NCI-H1930 (cell line): ENCODE results near the gene CNOT9.
"Not testable (repeated sequence)": the region's sequence is repeated elsewhere in the genome, so short reads cannot be mapped to it uniquely, and the experiment has no call there.

Source experiments
- DNase-seq, 2 experiments: peaks; one replicate each; lab custom pipeline; 2025; lab: John Stamatoyannopoulos, UW

The CNOT9 gene, protein sequence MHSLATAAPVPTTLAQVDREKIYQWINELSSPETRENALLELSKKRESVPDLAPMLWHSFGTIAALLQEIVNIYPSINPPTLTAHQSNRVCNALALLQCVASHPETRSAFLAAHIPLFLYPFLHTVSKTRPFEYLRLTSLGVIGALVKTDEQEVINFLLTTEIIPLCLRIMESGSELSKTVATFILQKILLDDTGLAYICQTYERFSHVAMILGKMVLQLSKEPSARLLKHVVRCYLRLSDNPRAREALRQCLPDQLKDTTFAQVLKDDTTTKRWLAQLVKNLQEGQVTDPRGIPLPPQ

DNA sequence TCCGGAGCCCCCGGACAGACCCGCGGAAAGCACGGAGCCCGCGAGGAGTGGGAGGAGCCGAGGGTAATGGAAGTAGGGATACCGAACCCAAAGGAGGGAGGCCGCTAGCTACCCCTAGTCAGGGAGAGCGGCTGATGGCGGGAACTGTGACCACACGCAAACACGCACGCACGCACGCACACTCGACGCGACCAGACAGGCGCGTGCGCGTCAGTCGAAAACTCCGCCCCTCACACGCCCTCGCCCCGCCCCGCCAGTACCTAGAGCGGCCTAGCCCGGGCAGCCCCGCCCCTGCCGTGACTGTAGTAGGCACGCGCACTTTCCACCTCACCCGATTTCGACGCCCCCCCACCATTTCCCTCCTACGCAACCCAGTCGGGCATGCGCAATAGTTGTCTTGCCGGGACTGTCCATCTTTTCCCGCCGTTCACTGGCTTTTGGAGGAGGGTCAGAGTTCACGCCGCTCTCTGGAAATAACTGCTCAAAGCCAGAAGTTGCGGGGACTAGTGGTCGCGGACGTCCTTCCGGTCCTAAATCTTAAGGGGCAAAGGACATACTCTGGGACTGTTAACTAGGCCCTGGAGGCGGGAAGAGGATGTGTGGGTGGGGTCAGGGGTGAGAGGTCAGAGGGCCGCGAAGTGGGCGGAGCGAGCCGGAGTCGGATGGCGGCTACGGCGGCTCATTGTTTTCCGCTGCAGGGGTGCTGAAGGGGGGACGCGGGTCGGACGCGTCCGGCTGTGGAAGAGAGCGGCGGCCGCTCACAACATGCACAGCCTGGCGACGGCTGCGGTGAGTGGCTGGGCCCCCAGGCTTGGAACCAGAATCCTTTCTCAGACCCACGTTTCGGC, at the start of gene CNOT9, which contains the start of gene USP37:
CNOT9 (plus strand) TSS at position 650 of the 848 bp plus-strand sequence; CDS start at position 766, 116 bp downstream.
USP37 (minus strand) TSS at position 162 of the 848 bp plus-strand sequence. CDS start 9,698 bp downstream, outside the sequence.
- peak; percentile 97 for DNase-seq

- DNase-seq = no peak
These were observed 49.8 kb upstream of the CNOT9 start for GRCh38 chr2:218518876-218519275.

GRCh38 chr2:218523651-218524050, 45.0 kb upstream of the CNOT9 start:
- no peak for DNase-seq

GRCh38 chr2:218528409-218528808, 40.2 kb upstream of the CNOT9 start:
- not testable (repeated sequence) for DNase-seq

GRCh38 chr2:218529990-218530389, 38.6 kb upstream of the CNOT9 start:
- DNase-seq = no peak

GRCh38 chr2:218536804-218537494, 31.7 kb upstream of the CNOT9 start:
- DNase-seq = no peak

DNA sequence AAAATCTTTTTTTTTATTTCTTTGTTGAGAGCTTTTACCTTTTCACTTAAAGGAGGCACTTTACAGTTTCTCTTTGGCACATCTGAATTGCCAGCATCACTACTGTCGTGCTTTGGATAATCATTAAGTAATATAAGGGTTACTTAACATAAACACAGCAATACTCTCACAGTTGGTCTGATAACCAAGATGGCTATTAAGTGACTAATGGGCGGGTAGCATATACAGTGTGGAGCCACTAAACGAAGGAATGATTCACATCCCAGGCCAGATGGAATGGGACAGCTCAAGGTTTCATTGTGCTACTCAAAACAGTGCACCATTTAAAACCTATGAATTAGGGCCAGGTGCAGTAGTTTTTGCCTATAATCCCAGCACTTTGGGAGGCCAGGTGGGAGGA, 28.6 kb upstream of the CNOT9 start:
- DNase-seq = no peak

- DNase-seq = no peak
These were observed 22.6 kb upstream of the CNOT9 start for GRCh38 chr2:218546012-218546411.

- no peak for DNase-seq
These were observed 21.1 kb upstream of the CNOT9 start for GRCh38 chr2:218547511-218547910.

DNA sequence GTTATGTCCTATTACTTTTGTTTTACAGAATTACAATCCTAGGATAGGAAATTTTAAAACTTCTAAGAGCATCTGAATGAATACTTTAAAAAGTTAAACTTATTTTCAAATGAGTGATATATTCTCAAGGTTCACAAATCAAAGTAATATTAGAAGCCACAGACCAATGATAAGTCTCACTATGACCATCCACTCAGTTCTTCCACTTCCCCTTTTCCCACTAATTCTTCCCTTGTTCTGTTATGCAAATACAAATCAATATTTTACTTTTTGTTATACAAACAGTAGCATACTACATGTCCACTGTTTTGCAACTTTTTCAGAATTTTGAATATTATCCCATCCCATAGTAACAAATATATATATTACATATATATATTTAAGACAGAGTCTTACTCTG, 20.7 kb upstream of the CNOT9 start:
- DNase-seq = no peak

- DNase-seq = not testable (repeated sequence)
These were observed 14.4 kb upstream of the CNOT9 start for GRCh38 chr2:218554225-218554624.

GRCh38 chr2:218555527-218555926, 13.1 kb upstream of the CNOT9 start:
- no peak for DNase-seq

DNA sequence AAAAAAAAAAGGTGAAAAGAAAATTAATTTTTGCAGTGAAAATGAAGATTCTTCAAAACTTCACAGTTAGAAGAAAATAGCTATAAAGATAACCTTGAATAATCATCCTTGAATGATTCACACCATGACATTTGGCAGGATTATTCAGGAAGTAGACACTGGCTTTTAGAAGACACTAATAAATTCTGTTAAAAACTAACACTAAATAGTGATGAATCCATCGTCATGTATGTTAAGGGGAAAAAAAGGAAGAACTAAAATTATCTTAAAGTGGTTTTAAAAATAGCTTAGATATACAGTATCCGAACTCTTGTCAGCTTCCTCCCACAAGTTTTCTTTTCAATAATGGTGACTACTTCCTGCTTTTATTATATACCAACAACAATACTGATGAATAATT, 10.7 kb upstream of the CNOT9 start:
- DNase-seq = no peak

DNA sequence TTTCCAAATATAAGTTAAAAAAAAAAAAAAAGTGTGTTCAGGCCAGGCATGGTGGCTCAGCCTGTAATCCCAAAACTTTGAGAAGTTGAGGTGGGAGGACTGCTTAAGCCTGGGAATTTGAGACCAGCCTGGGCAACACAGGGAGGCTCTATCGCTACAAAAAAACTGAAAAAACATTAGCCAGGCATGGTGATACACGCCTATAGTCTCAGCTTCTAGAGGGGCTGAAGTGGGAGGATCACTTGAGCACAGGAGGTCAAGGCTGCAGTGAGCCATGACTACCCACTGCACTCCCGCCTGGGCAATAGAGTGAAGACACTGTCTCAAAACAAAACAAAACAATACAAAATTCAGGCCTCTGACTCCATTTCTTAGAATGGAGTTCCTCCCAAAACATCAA, 9.7 kb upstream of the CNOT9 start:
- no peak for DNase-seq

GRCh38 chr2:218564056-218564455, 4.6 kb upstream of the CNOT9 start:
- DNase-seq = no peak

- DNase-seq = no peak
These were observed 2.3 kb upstream of the CNOT9 start for GRCh38 chr2:218566296-218566695.

DNA sequence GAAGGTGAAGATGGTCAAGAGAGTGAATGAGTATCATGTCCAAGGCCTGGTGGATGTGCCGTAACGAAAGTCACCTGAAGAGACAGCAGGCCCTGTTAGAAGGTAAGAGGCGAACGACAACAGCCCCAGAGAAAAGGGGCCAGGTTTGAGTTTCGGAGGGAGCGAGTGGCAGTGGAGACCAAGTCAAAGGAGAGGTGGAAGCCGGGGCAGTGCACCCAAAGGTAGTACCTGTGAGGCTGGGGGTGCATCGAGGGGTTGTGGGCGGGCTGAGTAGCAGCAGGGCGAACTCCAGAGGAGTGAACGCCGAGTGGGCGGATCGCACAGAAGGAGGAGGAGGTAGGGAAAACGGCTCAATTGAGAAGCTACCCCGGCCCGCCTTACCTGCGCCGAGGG, 846 bp upstream of the CNOT9 start:
- DNase-seq = no peak

DNA sequence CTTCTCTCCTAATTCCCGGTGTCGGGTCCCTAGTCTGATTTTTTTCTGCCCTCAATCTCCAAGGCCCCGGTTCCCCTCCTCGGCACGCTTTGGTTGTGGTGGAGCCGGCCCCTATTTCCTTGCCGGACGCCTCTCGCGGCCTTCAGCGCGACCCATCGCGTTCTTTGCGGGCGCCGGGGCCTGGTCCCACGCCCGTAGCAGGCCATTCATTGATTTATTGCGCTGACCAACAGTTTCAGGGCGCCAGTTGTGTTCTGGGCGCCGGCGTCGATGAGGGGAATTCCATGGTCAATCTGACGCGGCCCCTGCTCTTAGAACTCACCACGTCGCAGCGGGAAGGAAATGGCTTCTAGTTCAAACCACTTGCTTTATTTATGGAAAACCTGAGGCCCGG, 396 bp downstream of the CNOT9 start:
- peak in 1 of 2 experiments; percentile 33 for DNase-seq

DNA sequence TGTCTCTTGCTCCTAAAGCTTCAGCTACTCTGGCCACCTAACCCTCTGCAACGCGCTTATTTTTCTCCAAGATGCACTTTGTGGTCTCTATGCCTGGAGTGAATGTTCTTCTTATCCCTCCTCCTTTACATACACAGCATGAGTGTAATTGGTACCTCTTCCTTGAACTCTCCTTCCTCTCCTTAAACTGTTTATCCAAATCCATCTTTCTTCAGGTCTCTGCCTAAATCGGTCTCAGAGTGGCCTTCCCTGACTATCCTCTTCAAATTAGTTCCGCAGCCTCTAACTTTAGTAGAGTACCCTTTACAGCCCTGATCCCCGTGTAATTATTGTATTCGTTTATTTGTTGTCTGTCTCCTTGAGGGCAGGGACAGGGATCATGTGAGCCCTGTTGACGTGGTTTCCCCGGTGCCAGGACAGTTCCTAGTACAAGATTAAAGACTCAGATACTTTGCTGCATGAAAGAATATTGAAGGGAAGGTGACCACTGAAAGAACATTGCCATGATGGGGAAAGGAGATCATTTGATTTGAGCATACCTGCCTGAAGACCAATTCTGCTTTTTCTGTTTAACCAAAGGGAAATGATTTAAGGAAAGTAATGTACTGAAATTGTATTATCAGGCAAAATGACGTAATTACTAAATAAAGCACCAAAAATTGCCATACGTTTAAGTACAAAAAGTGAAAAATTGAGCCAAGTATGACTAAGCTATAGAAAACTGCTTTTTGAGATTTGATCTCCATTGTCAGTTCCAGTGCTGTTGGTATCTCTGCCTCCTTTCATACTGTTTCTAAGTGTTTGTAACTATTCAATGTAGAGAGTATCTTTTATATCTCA, 1.2 kb downstream of the CNOT9 start:
- DNase-seq = no peak

DNA sequence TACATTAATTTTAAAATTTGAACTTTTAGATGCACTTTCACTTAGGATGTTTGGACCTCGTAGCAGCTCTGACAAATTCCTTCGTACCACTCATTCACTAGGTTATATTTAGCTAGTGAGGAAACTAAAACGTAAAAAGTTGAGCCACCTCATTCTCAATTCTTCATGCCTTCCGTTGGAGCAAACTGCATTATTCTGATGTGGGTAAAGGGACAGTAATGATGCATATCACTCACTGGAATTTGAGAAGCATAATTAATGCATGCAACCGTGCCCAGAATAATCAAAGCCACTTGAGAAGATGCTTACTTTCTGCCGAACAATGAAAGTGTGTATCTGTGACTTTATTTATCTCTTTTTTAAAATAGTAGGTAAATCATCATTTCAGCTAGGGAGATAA, 2.2 kb downstream of the CNOT9 start:
- no peak for DNase-seq

DNA sequence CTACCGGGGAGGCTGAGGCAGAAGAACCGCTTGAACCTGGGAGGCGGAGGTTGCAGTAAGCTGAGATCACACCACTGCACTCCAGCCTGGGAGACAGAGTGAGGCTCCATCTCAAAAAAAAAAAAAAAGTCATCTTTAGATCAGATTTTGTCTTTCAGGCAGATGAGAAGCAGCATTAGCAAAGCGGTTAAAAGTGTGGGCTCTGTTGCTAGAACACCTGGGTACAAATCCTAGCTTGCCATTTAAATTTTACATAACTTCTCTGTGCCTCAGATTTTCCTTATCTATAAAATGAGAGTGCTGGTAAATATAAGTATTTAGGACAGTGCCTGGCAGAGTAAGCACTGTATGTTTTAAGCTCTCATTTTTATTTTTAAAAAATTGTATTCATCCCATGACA, 8.2 kb downstream of the CNOT9 start:
- no peak for DNase-seq
